Measurements from ENCODE around the gene MYT1. TPM values are rescaled to one million over a fixed set of nuclear protein-coding genes. Genes with fewer than 3 reads are reported as not detected.
"Not testable (repeated sequence)": the region's sequence is repeated elsewhere in the genome, so short reads cannot be mapped to it uniquely, and the experiment has no call there.

Gene MYT1
- total RNA-seq, 1 experiment from 2014 or later = not detected

DNA sequence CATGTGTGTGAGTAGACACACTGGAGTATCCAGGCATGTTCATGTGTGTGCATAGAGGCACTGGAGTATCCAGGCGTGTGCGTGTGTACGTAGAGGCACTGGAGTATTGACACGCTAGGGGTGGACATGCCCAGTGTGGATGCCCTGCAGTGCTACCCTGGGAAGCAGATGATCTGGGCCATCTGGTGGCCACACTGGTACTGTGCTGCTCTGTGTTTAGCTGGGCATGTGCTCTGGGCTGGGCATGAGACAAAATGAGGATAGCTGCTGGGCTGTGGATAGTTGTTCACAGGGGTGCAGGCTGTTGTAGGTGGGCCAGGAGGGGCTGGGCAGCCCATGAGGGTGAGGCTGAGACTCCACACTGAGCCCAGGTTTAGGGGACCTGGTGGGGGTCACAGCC lies 32.8 kb upstream of the MYT1 start:
- Histone ChIP-seq H3K27me3 (ENCODE audit: insufficient read depth, low read depth) (peaks cover 34% of the 10 kb centered on the region), H3F3A (ENCODE audit: insufficient read depth, low read depth) (peaks cover 6% of the 10 kb centered on the region; the same call in 1 of the 2 replicates), H3K4me1 (replicated peaks; ENCODE audit: insufficient read depth) (no peaks in the 10 kb centered on the region), H4K20me1 (ENCODE audit: insufficient read depth) (0 out of 2 replicates have a peak, but pooled peaks cover 10% of the 10 kb centered on the region), H3K4me2 (no peak overlapping the region), H3K4me3 (no peak overlapping the region), H3K79me2 (ENCODE audit: low read depth) (no peaks in the 10 kb centered on the region), H3K9me3 (ENCODE audit: insufficient read depth, low read depth) (no peaks in the 10 kb centered on the region; the same call in 1 of the 2 replicates), H2AFZ (no peak overlapping the region), H3K9me2 (ENCODE audit: insufficient read depth) (no peaks in the 10 kb centered on the region), H3K27ac (no peak overlapping the region), H3K36me3 (ENCODE audit: low read depth) (no peaks in the 10 kb centered on the region)
- BruUV-seq (replicated peaks) = no TSS peak
- intact Hi-C loops (cut with micrococcal nuclease; ENCODE audit: unreplicated experiment) = no loop called here
- POLR2A ChIA-PET (ENCODE audit: unreplicated experiment) = no interaction called here
- TF ChIP-seq CTCF (conservative IDR thresholded peaks at IDR 0.05) = peak; percentile 51
- TF ChIP-seq EZH2 (IDR thresholded peaks at IDR 0.05; ENCODE audit: low read depth) = no peak
- CTCF ChIA-PET = no interaction called here
- peak in 1 of 2 experiments; percentile 30 for DNase-seq

DNA sequence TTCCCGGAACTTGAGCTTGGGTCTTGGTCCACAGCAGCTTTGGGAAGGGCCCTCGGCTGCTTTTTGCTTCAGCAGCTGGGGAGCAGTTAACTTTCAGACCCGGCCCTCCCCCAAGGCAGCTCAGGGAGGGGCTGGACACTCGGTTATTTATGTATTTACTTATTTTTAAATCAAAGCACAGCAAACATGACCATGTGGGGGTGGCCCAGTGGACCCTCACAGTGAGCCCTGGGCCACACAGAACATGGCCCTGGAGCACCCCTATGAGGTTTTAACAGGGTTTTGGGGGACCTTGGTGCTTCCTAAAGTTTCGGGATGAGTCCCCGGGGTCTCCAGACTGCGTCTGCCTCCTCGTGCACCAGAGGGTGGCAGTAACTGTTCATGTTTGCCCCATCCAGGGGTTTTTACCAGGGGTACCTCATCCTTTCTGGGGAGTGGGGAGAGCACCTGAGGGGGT lies 30.3 kb upstream of the MYT1 start:
- Histone ChIP-seq H3K9me3 (ENCODE audit: insufficient read depth, low read depth) (no peaks in the 10 kb centered on the region), H3K79me2 (ENCODE audit: low read depth) (no peaks in the 10 kb centered on the region), H3K9me2 (ENCODE audit: insufficient read depth) (no peaks in the 10 kb centered on the region), H3K27me3 (ENCODE audit: insufficient read depth, low read depth) (peaks cover 20% of the 10 kb centered on the region), H3K27ac (no peak overlapping the region), H3K4me2 (no peak overlapping the region), H3K36me3 (ENCODE audit: low read depth) (no peaks in the 10 kb centered on the region), H3K4me3 (no peak overlapping the region), H4K20me1 (ENCODE audit: insufficient read depth) (0 out of 2 replicates have a peak, but pooled peaks cover 10% of the 10 kb centered on the region), H3F3A (ENCODE audit: insufficient read depth, low read depth) (peaks cover 6% of the 10 kb centered on the region; the same call in 1 of the 2 replicates), H2AFZ (no peak overlapping the region), H3K4me1 (replicated peaks; ENCODE audit: insufficient read depth) (no peaks in the 10 kb centered on the region)
- CTCF ChIA-PET = no interaction called here
- intact Hi-C loops (cut with micrococcal nuclease; ENCODE audit: unreplicated experiment) = no loop called here
- DNase-seq = no peak
- TF ChIP-seq EZH2 (IDR thresholded peaks at IDR 0.05; ENCODE audit: low read depth) (no peak), CTCF (conservative IDR thresholded peaks at IDR 0.05) (peak; percentile 45; the same call in 1 of the 2 replicates)
- POLR2A ChIA-PET (ENCODE audit: unreplicated experiment) = interaction anchor here (0.6 kb wide), 1 partner anchor 28 kb away, joined by 4 read pairs; no protein-coding TSS in a partner anchor
- BruUV-seq (replicated peaks) = no TSS peak

DNA sequence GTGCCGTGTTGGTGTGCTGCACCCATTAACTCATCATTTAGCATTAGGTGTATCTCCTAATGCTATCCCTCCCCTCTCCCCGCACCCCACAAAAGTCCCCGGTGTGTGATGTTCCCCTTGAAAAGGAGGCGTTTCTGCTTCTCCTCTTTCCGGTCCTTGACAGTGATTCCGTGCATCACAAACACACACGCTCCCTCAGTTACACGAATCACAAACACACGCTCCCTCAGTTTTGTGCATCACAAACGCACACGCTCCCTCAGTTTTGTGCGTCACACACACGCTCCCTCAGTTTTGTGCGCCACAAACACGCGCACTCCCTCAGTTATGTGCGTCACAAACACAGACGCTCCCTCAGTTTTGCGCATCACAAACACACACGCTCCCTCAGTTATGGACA lies 29.5 kb upstream of the MYT1 start:
- POLR2A ChIA-PET (ENCODE audit: unreplicated experiment); BruUV-seq (replicated peaks): not testable (repeated sequence)
- peaks cover 17% of the 10 kb centered on the region for H3K27me3 ChIP-seq (ENCODE audit: insufficient read depth, low read depth)

More for the DNA sequence above, 29.5 kb upstream of the MYT1 start:
- H3K9me2 ChIP-seq (ENCODE audit: insufficient read depth); H2AFZ ChIP-seq; H3K36me3 ChIP-seq (ENCODE audit: low read depth); H3K27ac ChIP-seq; H3K4me2 ChIP-seq; H3F3A ChIP-seq (ENCODE audit: insufficient read depth, low read depth); H3K4me1 ChIP-seq (replicated peaks; ENCODE audit: insufficient read depth); H4K20me1 ChIP-seq (ENCODE audit: insufficient read depth); CTCF ChIA-PET; H3K4me3 ChIP-seq; DNase-seq; H3K79me2 ChIP-seq (ENCODE audit: low read depth); intact Hi-C loops (cut with micrococcal nuclease; ENCODE audit: unreplicated experiment); H3K9me3 ChIP-seq (ENCODE audit: insufficient read depth, low read depth): not testable (repeated sequence)

All from PC-9 (cell line).